ENCODE data around the gene MAD2L2. TPM values are rescaled to one million over a fixed set of nuclear protein-coding genes. Genes with fewer than 3 reads are reported as not detected.

Gene MAD2L2
- total RNA-seq = 105 and 113 TPM in 2 replicates
- long read RNA-seq, transcript MAD2L2-204 (9 exons, 872 nt) = major isoform, 22 of 45 reads
- long read RNA-seq, partial matches to known transcripts = 2 of 45 reads
- long read RNA-seq, other reads (novel, unspliced or antisense) = 19 of 45 reads

DNA sequence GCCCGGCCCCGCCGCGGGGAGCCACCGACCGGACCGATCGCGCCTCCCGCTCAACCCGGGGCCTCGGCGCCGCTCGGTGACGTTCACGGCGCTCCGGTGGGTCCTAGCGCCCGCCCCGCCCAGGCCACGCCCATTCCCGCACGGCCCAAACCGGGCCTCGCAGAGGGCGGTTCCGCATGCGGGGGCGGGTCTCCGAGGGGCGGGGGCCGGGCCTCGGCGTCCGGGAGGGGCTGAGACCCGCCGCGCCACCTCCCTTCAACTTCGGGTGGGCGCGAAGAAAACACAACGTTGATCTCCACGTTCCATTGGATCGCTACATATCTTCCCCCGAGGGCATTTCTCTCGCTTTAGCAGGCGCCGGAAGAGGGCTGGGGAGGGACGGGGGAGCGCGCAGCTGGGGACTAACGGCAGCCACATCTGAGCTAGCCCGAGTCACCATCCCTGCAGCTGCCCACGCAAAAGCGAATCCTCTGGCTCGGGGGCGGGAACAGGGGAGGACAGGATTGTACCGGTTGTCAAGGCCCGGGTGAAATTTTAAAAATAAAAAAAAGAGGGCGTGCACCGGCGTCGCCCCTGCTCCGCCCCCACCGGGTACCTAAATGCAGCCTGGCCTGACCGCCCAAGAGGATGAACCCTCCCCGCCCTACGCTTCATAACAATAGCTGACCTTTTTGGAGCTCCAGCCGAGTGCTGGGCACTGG lies at the start of gene MAD2L2:
MAD2L2 (minus strand) TSS at position 78 of the 701 bp plus-strand sequence. CDS start 547 bp downstream, outside the sequence.
- peaks cover 7% of the 10 kb centered on the region for H3K4me1 Mint-ChIP-seq (ENCODE audit: low read depth)
- peaks cover 2% of the 10 kb centered on the region for H3K36me3 Mint-ChIP-seq (ENCODE audit: insufficient read depth)
- no peak for TF ChIP-seq CTCF (IDR thresholded peaks at IDR 0.05; ENCODE audit: unreplicated experiment)
- H3K27me3 Mint-ChIP-seq = no peaks in the 10 kb centered on the region
- DNase-seq (ENCODE audit: low spot score, unreplicated experiment) = peak; percentile 54
- H3K27ac Mint-ChIP-seq = peak within 1 kb of the TSS; percentile 78
- no peaks in the 10 kb centered on the region for H3K9me3 Mint-ChIP-seq (ENCODE audit: low read depth)
- H3K4me3 Mint-ChIP-seq (ENCODE audit: low read depth) = peak within 1 kb of the TSS; percentile 84

- Mint-ChIP-seq H3K27ac (no peak overlapping the region), H3K27me3 (no peaks in the 10 kb centered on the region), H3K4me1 (ENCODE audit: low read depth) (peaks cover 4% of the 10 kb centered on the region), H3K9me3 (ENCODE audit: low read depth) (no peaks in the 10 kb centered on the region), H3K4me3 (ENCODE audit: low read depth) (no peak overlapping the region), H3K36me3 (ENCODE audit: insufficient read depth) (no peaks in the 10 kb centered on the region)
- no peak for TF ChIP-seq CTCF (IDR thresholded peaks at IDR 0.05; ENCODE audit: unreplicated experiment)
- DNase-seq (ENCODE audit: low spot score, unreplicated experiment) = no peak
These were observed 49.5 kb upstream of the MAD2L2 start for GRCh38 chr1:11730429-11730891.

DNA sequence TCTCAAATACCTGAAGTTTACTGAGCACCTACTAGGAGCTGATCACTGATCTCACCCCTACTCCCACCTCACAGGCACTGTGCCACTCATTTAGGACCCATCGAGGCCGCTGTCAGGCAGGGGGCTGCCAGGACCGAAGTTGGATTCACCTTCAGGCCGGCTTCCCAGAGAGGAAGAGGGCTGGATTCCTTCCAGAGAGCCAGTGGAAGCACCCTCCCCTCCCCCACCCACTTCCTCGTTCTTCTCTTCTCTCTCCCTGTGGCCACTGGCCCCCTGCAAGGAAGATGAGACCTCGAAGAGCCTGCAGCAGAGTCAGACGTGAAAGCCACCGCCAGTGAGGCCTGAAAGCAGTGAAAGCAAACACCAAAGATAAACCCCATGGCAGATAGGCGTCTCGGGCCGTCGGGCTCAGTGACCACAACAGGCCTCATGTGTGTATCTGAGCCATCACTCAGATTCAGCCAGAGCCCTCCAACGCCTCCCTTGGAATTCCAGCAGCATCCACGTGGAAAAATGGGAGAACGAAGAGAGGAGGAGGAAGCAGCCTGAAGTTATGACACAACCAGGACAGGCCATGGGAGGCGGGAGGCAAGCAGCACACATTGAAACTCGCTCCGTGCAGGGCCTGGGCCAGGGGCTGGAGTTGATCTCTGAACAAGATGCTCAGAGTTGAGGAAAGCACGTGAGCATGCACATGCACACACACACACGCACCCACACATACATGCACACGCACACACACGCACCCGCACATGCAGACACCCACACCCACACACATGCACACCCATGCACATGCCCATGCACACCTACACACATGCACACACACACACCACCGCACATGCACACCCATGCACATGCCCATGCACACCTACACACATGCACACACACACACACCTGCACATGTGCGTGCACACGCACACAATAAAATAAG lies 48.8 kb upstream of the MAD2L2 start:
- H3K4me1 Mint-ChIP-seq (ENCODE audit: low read depth) = peaks cover 4% of the 10 kb centered on the region
- no peak overlapping the region for H3K27ac Mint-ChIP-seq
- H3K36me3 Mint-ChIP-seq (ENCODE audit: insufficient read depth) = no peaks in the 10 kb centered on the region
- DNase-seq (ENCODE audit: low spot score, unreplicated experiment) = no peak
- no peak overlapping the region for H3K4me3 Mint-ChIP-seq (ENCODE audit: low read depth)
- no peaks in the 10 kb centered on the region for H3K9me3 Mint-ChIP-seq (ENCODE audit: low read depth)
- no peak for TF ChIP-seq CTCF (IDR thresholded peaks at IDR 0.05; ENCODE audit: unreplicated experiment)
- no peaks in the 10 kb centered on the region for H3K27me3 Mint-ChIP-seq

- Mint-ChIP-seq H3K27ac (no peak overlapping the region), H3K4me1 (ENCODE audit: low read depth) (peaks cover 4% of the 10 kb centered on the region), H3K4me3 (ENCODE audit: low read depth) (no peak overlapping the region), H3K27me3 (no peaks in the 10 kb centered on the region), H3K36me3 (ENCODE audit: insufficient read depth) (no peaks in the 10 kb centered on the region), H3K9me3 (ENCODE audit: low read depth) (no peaks in the 10 kb centered on the region)
- no peak for TF ChIP-seq CTCF (IDR thresholded peaks at IDR 0.05; ENCODE audit: unreplicated experiment)
- no peak for DNase-seq (ENCODE audit: low spot score, unreplicated experiment)
These were observed 48.2 kb upstream of the MAD2L2 start for GRCh38 chr1:11729155-11729497.

GRCh38 chr1:11728126-11728806 lies 47.3 kb upstream of the MAD2L2 start:
- no peak for TF ChIP-seq CTCF (IDR thresholded peaks at IDR 0.05; ENCODE audit: unreplicated experiment)
- H3K27ac Mint-ChIP-seq = no peak overlapping the region
- no peaks in the 10 kb centered on the region for H3K27me3 Mint-ChIP-seq
- H3K4me3 Mint-ChIP-seq (ENCODE audit: low read depth) = no peak overlapping the region
- peaks cover 4% of the 10 kb centered on the region for H3K4me1 Mint-ChIP-seq (ENCODE audit: low read depth)
- DNase-seq (ENCODE audit: low spot score, unreplicated experiment) = no peak
- no peaks in the 10 kb centered on the region for H3K36me3 Mint-ChIP-seq (ENCODE audit: insufficient read depth)
- no peaks in the 10 kb centered on the region for H3K9me3 Mint-ChIP-seq (ENCODE audit: low read depth)

All from progenitor cell of endocrine pancreas (in vitro differentiated cells).